T-helper 22 cell (primary cell): ENCODE results near the gene NPFF.

Source experiments
- DNase-seq: peaks from one replicate; pipeline ENCODE4 v3.0.0-alpha.2; 2020; ENCODE audit warnings: low read depth

The NPFF gene

DNA sequence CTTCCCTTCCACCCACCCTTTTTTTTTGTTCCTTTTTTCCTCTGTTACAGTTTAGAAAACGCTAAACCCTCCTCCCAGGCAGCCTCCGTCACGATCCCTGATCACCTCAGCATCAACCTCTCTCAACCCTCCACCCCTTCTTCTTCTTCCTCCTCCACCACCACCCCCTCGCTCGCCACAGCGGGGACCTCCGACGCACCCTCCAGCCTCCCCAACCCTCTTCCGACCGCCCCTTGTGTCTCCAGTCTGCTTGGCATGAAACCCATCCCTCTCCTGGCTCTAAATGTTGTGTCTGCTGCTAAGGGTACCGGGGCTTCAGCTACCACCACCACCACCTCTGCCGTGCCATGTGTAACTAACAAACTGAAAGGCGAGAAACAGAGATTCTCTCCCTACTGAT is 32.5 kb downstream of the NPFF start:
- DNase-seq, result no peak

- no peak for DNase-seq
Measured at GRCh38 chr12:53474077-53474476, 33.2 kb downstream of the NPFF start.

- no peak for DNase-seq
Measured at GRCh38 chr12:53472056-53472582, 35.2 kb downstream of the NPFF start.

DNA sequence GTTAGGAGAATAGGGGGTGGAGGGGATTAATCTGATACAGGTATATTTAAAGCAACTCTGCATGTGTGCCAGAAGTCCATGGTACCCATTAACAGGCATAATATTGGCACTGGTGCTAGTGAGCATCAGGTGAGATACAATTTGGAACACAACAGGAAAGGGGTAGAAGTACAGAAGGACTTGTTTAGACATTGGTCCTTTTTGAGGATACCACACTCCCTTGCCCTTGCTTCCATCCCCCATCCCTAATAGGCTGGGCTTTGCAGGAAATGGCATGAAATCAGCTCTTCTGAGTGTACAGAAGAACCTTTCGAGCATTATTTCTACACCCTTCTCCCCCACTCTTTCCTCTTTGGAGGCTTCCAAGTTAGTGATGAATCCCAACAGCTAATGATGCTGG is 39.0 kb downstream of the NPFF start:
- DNase-seq, result no peak

GRCh38 chr12:53467880-53468279 is 39.4 kb downstream of the NPFF start:
- no peak for DNase-seq

DNA sequence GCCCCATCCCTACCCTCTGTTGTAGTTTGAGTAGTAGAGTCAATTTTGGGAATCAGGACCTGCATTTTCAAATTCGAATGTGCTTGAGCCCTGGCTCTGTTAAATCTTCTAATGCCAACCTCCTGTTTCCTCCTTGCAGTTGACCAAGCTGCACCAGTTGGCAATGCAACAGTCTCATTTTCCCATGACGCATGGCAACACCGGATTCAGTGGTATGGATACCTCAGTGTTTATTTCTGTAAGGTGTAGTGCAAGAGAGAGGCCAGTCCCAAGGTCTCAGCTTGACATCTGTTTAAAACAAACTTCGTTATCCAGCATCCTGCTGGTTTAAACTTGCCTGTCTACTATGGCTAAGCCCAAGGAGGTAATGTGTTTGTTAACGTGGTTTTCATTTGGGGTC is 40.2 kb downstream of the NPFF start:
- DNase-seq, result no peak

DNA sequence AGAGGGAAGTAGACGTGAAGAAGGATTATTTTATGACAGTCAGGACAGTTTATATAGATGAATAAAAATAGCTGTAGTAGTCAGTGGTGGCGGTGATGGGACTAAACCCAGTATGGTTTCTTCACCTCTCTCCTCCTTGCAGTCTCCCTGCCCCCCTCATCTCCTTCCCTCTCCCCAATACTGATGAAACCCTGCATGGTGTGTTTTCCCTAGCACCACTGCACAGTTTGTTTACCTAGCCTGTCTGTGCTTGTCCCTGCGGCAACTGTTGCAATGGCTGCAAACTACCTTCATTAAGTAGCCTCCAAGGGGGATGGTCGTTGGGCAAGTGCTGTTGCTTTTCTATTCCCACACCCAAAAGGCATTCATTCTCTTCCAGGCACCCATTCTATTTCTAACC is 40.6 kb downstream of the NPFF start:
- DNase-seq, result no peak

- DNase-seq, result no peak
Measured at GRCh38 chr12:53465679-53466078, 41.6 kb downstream of the NPFF start.

- no peak for DNase-seq
Measured at GRCh38 chr12:53464685-53465418, 42.4 kb downstream of the NPFF start.

GRCh38 chr12:53463802-53464560 is 43.3 kb downstream of the NPFF start:
- DNase-seq, result no peak

GRCh38 chr12:53462935-53463334 is 44.3 kb downstream of the NPFF start:
- DNase-seq, result no peak

- DNase-seq, result no peak
Measured at GRCh38 chr12:53461591-53461990, 45.7 kb downstream of the NPFF start.

GRCh38 chr12:53461059-53461458 is 46.2 kb downstream of the NPFF start:
- no peak for DNase-seq

GRCh38 chr12:53459097-53459496 is 48.2 kb downstream of the NPFF start:
- DNase-seq, result no peak
